Sciatic nerve (tissue), 2 donors: ENCODE results near the gene SYT15B. TPM values are rescaled to one million over a fixed set of nuclear protein-coding genes. Genes with fewer than 3 reads are reported as not detected.
A peak's percentile ranks its signal among the peaks of the same experiment; 100 is the strongest.
"Not testable (repeated sequence)": the region's sequence is repeated elsewhere in the genome, so short reads cannot be mapped to it uniquely, and the experiment has no call there.

Experiments used
- ATAC-seq: fragments of 200-7000 bp; cut with Tn5 transposase; one replicate; pipeline ENCODE4 v1.9.1; 2020; ENCODE audit warnings: mild to moderate bottlenecking, moderate library complexity
- DNase-seq: peaks from one replicate; pipeline ENCODE4 v3.0.0-alpha.2; 2020; ENCODE audit warnings: low spot score
- intact Hi-C: fragments of 100-400 bp; cut with DNase I; formaldehyde crosslinking; loops from one replicate; pipeline ENCODE4 v1.14.2; 2022
- total RNA-seq: library from RNA; stranded (reverse); fragmentation: NEBNext Ultra II Directional; extraction: Animal tissue kit (Norgen Biotek cat#: 25700); gene quantifications from one replicate; pipeline ENCODE4 v1.2.1, GENCODE V29; 2021
- donor health status: DM: no; HTN: no; CAD: no.
- donor health status: DM: no; HTN: no; CAD: no.

Gene SYT15B
- 12.5 TPM for total RNA-seq

- ATAC-seq, intact Hi-C loops, DNase-seq: not testable (repeated sequence)
Measured at GRCh38 chr10:47763554-47764175, at the start of gene SYT15B. Gene SYT15B (minus strand): TSS chr10:47763592. CDS start chr10:47762640, 952 bp downstream.

- ATAC-seq, DNase-seq, intact Hi-C loops: not testable (repeated sequence)
Measured at GRCh38 chr10:47779590-47779989, 16.2 kb upstream of the SYT15B start.

GRCh38 chr10:47775361-47776231, 12.2 kb upstream of the SYT15B start:
- ATAC-seq (peak; percentile 79), DNase-seq (peak; percentile 59)
- intact Hi-C loops: not testable (repeated sequence)

GRCh38 chr10:47770745-47771144, 7.4 kb upstream of the SYT15B start:
- intact Hi-C loops, ATAC-seq, DNase-seq: not testable (repeated sequence)

- ATAC-seq, intact Hi-C loops, DNase-seq: not testable (repeated sequence)
Measured at GRCh38 chr10:47768578-47769115, 5.3 kb upstream of the SYT15B start.

- ATAC-seq, DNase-seq, intact Hi-C loops: not testable (repeated sequence)
Measured at GRCh38 chr10:47768085-47768484, 4.7 kb upstream of the SYT15B start.

GRCh38 chr10:47767236-47767635, 3.8 kb upstream of the SYT15B start:
- ATAC-seq, intact Hi-C loops, DNase-seq: not testable (repeated sequence)

GRCh38 chr10:47765232-47765631, 1.8 kb upstream of the SYT15B start:
- ATAC-seq, DNase-seq, intact Hi-C loops: not testable (repeated sequence)

- intact Hi-C loops, ATAC-seq, DNase-seq: not testable (repeated sequence)
Measured at GRCh38 chr10:47762674-47763553, 478 bp downstream of the SYT15B start.

- DNase-seq, intact Hi-C loops: not testable (repeated sequence)
Measured at GRCh38 chr10:47758855-47759254, 4.5 kb downstream of the SYT15B start.

GRCh38 chr10:47756169-47756568, 7.2 kb downstream of the SYT15B start:
- DNase-seq, intact Hi-C loops: not testable (repeated sequence)
- ATAC-seq: peak; percentile 22

More at GRCh38 chr10:47758855-47759254, 4.5 kb downstream of the SYT15B start:
- not testable (repeated sequence) for ATAC-seq

GRCh38 chr10:47753871-47754270, 9.5 kb downstream of the SYT15B start:
- intact Hi-C loops, ATAC-seq, DNase-seq: not testable (repeated sequence)

GRCh38 chr10:47753176-47753575, 10.2 kb downstream of the SYT15B start:
- intact Hi-C loops, DNase-seq, ATAC-seq: not testable (repeated sequence)

- intact Hi-C loops, ATAC-seq, DNase-seq: not testable (repeated sequence)
Measured at GRCh38 chr10:47751821-47752220, 11.6 kb downstream of the SYT15B start.

- DNase-seq, intact Hi-C loops, ATAC-seq: not testable (repeated sequence)
Measured at GRCh38 chr10:47750360-47750759, 13.0 kb downstream of the SYT15B start.

- intact Hi-C loops, DNase-seq: not testable (repeated sequence)
- peak; percentile 91 for ATAC-seq
Measured at GRCh38 chr10:47746780-47747376, 16.5 kb downstream of the SYT15B start.

- not testable (repeated sequence) for DNase-seq, ATAC-seq
Measured at GRCh38 chr10:47744881-47745280, 18.5 kb downstream of the SYT15B start.

More at GRCh38 chr10:47744881-47745280, 18.5 kb downstream of the SYT15B start:
- intact Hi-C loops: not testable (repeated sequence)
